Left ventricle myocardium superior (tissue), 1 donor: ENCODE results near the gene CROCC. TPM values are rescaled to one million over a fixed set of nuclear protein-coding genes. Genes with fewer than 3 reads are reported as not detected.
"Not testable (repeated sequence)": the region's sequence is repeated elsewhere in the genome, so short reads cannot be mapped to it uniquely, and the experiment has no call there.

ENCODE experiments used
- ATAC-seq: fragments of 200-7000 bp; cut with Tn5 transposase; one replicate; pipeline ENCODE4 v1.9.1; 2020; ENCODE audit warnings: mild to moderate bottlenecking, moderate library complexity
- DNase-seq: peaks from one replicate; pipeline ENCODE4 v3.0.0-alpha.2; 2020
- intact Hi-C: fragments of 100-400 bp; cut with micrococcal nuclease; formaldehyde crosslinking; loops from one replicate; pipeline ENCODE4 v1.11.0; 2022
- total RNA-seq: library from RNA; stranded (reverse); fragmentation: NEBNext Ultra II Directional; extraction: Animal tissue kit (Norgen Biotek cat#: 25700); gene quantifications from one replicate; pipeline ENCODE4 v1.2.1, GENCODE V29; 2021
- donor health status: DM: no; HTN: yes; CAD: no; lungs with severe emphysema.

The CROCC gene
- total RNA-seq, 1 donor from 2014 or later: 7.9 TPM

GRCh38 chr1:16913181-16913832, 8.4 kb upstream of the CROCC start:
- ATAC-seq: peak; percentile 4
- intact Hi-C loops: no loop called here
- peak; percentile 43 for DNase-seq

- intact Hi-C loops: no loop called here
- DNase-seq: peak; percentile 95
- peak; percentile 96 for ATAC-seq
Observed at GRCh38 chr1:16913833-16914662, 7.7 kb upstream of the CROCC start.

GRCh38 chr1:16914928-16915626, 6.7 kb upstream of the CROCC start:
- intact Hi-C loops, ATAC-seq, DNase-seq: not testable (repeated sequence)

- intact Hi-C loops: no loop called here
- ATAC-seq (no peak), DNase-seq (no peak)
Observed at GRCh38 chr1:16915627-16915973, 6.1 kb upstream of the CROCC start.

- ATAC-seq, intact Hi-C loops, DNase-seq: not testable (repeated sequence)
Observed at GRCh38 chr1:16916036-16916880, 5.5 kb upstream of the CROCC start.

GRCh38 chr1:16918371-16918770, 3.4 kb upstream of the CROCC start:
- intact Hi-C loops: no loop called here
- DNase-seq: no peak
- no peak for ATAC-seq

GRCh38 chr1:16918936-16919665, 2.6 kb upstream of the CROCC start:
- DNase-seq, intact Hi-C loops, ATAC-seq: not testable (repeated sequence)

- intact Hi-C loops: no loop called here
- no peak for ATAC-seq
- no peak for DNase-seq
Observed at GRCh38 chr1:16920951-16921350, 780 bp upstream of the CROCC start.

GRCh38 chr1:16922466-16922865, 735 bp downstream of the CROCC start:
- intact Hi-C loops: no loop called here
- ATAC-seq: no peak
- DNase-seq: no peak

GRCh38 chr1:16922885-16923431, 1.2 kb downstream of the CROCC start:
- intact Hi-C loops: no loop called here
- DNase-seq (no peak), ATAC-seq (no peak)

GRCh38 chr1:16924216-16924918, 2.6 kb downstream of the CROCC start:
- ATAC-seq (no peak), DNase-seq (no peak)
- intact Hi-C loops: no loop called here

GRCh38 chr1:16924919-16925477, 3.3 kb downstream of the CROCC start:
- DNase-seq (no peak), ATAC-seq (no peak)
- intact Hi-C loops: no loop called here

GRCh38 chr1:16925635-16926490, 4.1 kb downstream of the CROCC start:
- intact Hi-C loops: no loop called here
- DNase-seq (no peak), ATAC-seq (no peak)

GRCh38 chr1:16926491-16927073, 4.9 kb downstream of the CROCC start:
- ATAC-seq (no peak), DNase-seq (no peak)
- intact Hi-C loops: no loop called here

- no peak for DNase-seq
- intact Hi-C loops: no loop called here
- no peak for ATAC-seq
Observed at GRCh38 chr1:16927256-16927655, 5.5 kb downstream of the CROCC start.
